GM12873 (cell line): Measurements from ENCODE around the gene DMRTC1.
"Not testable (repeated sequence)": the region's sequence is repeated elsewhere in the genome, so short reads cannot be mapped to it uniquely, and the experiment has no call there.

Experiments used
- CTCF ChIP-seq: IDR thresholded peaks from 2 replicates; pipeline ENCODE4 v1.5.1; 2012; ENCODE audit warnings: low read depth, mild to moderate bottlenecking, moderate library complexity, low read length, control low read depth; ENCODE audit not compliant: insufficient read depth; ENCODE audit errors: missing control alignments

Gene DMRTC1

GRCh38 chrX:72943819-72944169, at the start of gene DMRTC1:
Gene DMRTC1 (minus strand): TSS chrX:72943837. CDS start chrX:72875694, 68,143 bp downstream.
- not testable (repeated sequence) for TF ChIP-seq CTCF

GRCh38 chrX:72937906-72938305, 5.7 kb downstream of the DMRTC1 start, which contains the start of gene FAM236A:
Gene FAM236A (plus strand): TSS chrX:72938206. CDS start chrX:72938263, 57 bp downstream.
- not testable (repeated sequence) for TF ChIP-seq CTCF

GRCh38 chrX:72912315-72912714, 31.3 kb downstream of the DMRTC1 start, which contains the start of gene FAM236C:
Gene FAM236C (plus strand): TSS chrX:72912615. CDS start chrX:72912715, 100 bp downstream.
- not testable (repeated sequence) for TF ChIP-seq CTCF
